RWPE2 (cell line): ENCODE measurements around the gene ANKRD28.

Source experiments
- ATAC-seq: fragments of 200-7000 bp; cut with Tn5 transposase; 3 replicates; pipeline ENCODE4 v1.9.1; 2021; ENCODE audit warnings: low read depth
- DNase-seq: peaks from one replicate; pipeline ENCODE4 v3.0.0-alpha.2; 2020; ENCODE audit warnings: low spot score
- H3K27ac ChIP-seq: fragments of 450-650 bp; 2 replicates; pipeline ENCODE4 v1.5.1; 2017; ENCODE audit warnings: mild to moderate bottlenecking; ENCODE audit not compliant: poor library complexity, severe bottlenecking
- H3K27me3 ChIP-seq: fragments of 250-450 bp; sonication (Bioruptor Pico); 2 replicates; pipeline ENCODE4 v1.5.1; 2021; ENCODE audit warnings: mild to moderate bottlenecking, moderate library complexity; ENCODE audit not compliant: insufficient read depth, poor library complexity, severe bottlenecking
- H3K36me3 ChIP-seq: fragments of 250-450 bp; sonication (Bioruptor Pico); 2 replicates; pipeline ENCODE4 v1.5.1; 2020; ENCODE audit warnings: low read depth, mild to moderate bottlenecking, moderate library complexity
- H3K4me1 ChIP-seq: fragments of 250-450 bp; sonication (Bioruptor Pico); 2 replicates; pipeline ENCODE4 v1.5.1; 2021; ENCODE audit warnings: mild to moderate bottlenecking, moderate library complexity; ENCODE audit not compliant: insufficient read depth, poor library complexity, severe bottlenecking
- H3K4me3 ChIP-seq: fragments of 250-450 bp; sonication (Bioruptor Pico); 2 replicates; pipeline ENCODE4 v1.5.1; 2021; ENCODE audit warnings: mild to moderate bottlenecking, moderate library complexity; ENCODE audit not compliant: severe bottlenecking
- H3K9me3 ChIP-seq: fragments of 250-450 bp; sonication (Bioruptor Pico); 2 replicates; pipeline ENCODE4 v1.5.1; 2021; ENCODE audit warnings: mild to moderate bottlenecking, moderate library complexity; ENCODE audit not compliant: severe bottlenecking
- TF ChIP-seq, protein P1 (sequence below): fragments of 450-650 bp; IDR thresholded peaks from one replicate; pipeline ENCODE4 v1.5.1; 2017; ENCODE audit warnings: mild to moderate bottlenecking, moderate library complexity; ENCODE audit not compliant: poor library complexity, severe bottlenecking

Gene ANKRD28

GRCh38 chr3:15798533-15799245, 910 bp upstream of the ANKRD28 start:
- ATAC-seq (no peak), DNase-seq (no peak)
- Histone ChIP-seq H3K4me1 (peaks cover 60% of the 10 kb centered on the region), H3K36me3 (peaks cover 12% of the 10 kb centered on the region), H3K9me3 (no peaks in the 10 kb centered on the region), H3K4me3 (no peak overlapping the region), H3K27ac (peak overlapping the region; percentile 99), H3K27me3 (no peaks in the 10 kb centered on the region)
- TF ChIP-seq, protein P1, sequence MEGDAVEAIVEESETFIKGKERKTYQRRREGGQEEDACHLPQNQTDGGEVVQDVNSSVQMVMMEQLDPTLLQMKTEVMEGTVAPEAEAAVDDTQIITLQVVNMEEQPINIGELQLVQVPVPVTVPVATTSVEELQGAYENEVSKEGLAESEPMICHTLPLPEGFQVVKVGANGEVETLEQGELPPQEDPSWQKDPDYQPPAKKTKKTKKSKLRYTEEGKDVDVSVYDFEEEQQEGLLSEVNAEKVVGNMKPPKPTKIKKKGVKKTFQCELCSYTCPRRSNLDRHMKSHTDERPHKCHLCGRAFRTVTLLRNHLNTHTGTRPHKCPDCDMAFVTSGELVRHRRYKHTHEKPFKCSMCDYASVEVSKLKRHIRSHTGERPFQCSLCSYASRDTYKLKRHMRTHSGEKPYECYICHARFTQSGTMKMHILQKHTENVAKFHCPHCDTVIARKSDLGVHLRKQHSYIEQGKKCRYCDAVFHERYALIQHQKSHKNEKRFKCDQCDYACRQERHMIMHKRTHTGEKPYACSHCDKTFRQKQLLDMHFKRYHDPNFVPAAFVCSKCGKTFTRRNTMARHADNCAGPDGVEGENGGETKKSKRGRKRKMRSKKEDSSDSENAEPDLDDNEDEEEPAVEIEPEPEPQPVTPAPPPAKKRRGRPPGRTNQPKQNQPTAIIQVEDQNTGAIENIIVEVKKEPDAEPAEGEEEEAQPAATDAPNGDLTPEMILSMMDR: no peak

- DNase-seq: no peak
- Histone ChIP-seq H3K27me3 (no peaks in the 10 kb centered on the region), H3K27ac (peak overlapping the region; percentile 99), H3K36me3 (peaks cover 29% of the 10 kb centered on the region), H3K4me1 (peaks cover 55% of the 10 kb centered on the region), H3K9me3 (no peaks in the 10 kb centered on the region), H3K4me3 (peak overlapping the region; percentile 33)
- peak; percentile 56 for ATAC-seq
- TF ChIP-seq, protein P1: no peak
Observed at GRCh38 chr3:15796771-15797641, 773 bp downstream of the ANKRD28 start.

DNA sequence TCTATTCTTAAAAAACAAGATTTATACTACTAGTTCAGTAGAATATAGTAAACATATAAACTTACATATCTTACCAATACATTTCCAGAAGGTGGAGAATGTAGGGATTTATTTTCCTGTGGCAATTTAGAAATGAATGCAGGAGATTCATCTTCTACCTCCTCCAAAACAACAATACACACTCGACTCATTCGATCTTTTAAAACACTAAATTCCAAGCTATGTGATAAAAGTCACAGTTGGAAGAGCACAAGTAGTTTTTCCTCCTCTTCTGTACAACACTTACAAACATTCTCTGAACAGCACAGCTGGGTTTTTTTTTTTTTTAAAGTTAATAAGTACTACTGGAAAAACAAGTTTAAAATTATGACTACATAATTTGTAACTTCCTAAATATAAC, 1.4 kb downstream of the ANKRD28 start:
- DNase-seq (no peak), ATAC-seq (no peak)
- Histone ChIP-seq H3K36me3 (peaks cover 36% of the 10 kb centered on the region), H3K4me3 (peak overlapping the region; percentile 33), H3K27me3 (no peaks in the 10 kb centered on the region), H3K4me1 (peaks cover 55% of the 10 kb centered on the region), H3K9me3 (peaks cover 2% of the 10 kb centered on the region), H3K27ac (peak overlapping the region; percentile 99)
- TF ChIP-seq, protein P1: no peak

DNA sequence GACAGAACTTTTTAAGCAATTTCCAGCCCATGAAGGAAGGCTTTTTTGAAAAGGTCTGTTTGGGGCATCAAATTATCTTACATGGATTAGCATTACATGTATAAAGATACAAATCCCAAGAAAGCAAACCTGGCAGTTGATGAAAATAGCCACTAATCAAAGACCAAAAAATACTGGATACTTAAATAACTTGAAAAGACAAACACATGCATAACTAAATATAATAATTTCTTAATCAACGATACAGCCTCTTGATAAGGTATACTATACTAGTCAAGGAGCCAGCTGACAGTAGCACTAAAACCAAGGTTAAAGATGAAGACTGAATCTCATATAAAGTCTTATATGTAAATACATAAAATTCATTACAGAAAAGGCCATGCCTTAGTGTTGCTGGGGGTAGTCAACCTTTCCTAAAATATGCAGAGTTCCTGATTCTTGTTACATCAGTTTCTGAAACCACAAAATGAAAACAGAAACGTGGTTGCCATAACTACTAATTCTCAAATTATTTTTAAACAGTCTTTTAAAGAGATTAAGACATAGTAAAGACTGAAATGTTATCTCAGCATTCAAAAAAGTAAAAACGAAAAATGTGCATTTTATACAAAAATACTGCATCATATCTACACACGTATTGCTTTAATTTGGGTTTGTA, 2.0 kb downstream of the ANKRD28 start:
- peaks cover 41% of the 10 kb centered on the region for H3K36me3 ChIP-seq
- peak overlapping the region; percentile 33 for H3K4me3 ChIP-seq
- no peaks in the 10 kb centered on the region for H3K27me3 ChIP-seq
- H3K4me1 ChIP-seq: peaks cover 52% of the 10 kb centered on the region
- no peak for ATAC-seq
- peaks cover 7% of the 10 kb centered on the region for H3K9me3 ChIP-seq
- DNase-seq: no peak
- peak overlapping the region; percentile 99 for H3K27ac ChIP-seq
- TF ChIP-seq, protein P1: no peak
